ENCODE data around the gene CLK1.

- TF ChIP-seq CTCF (IDR thresholded peaks at IDR 0.05; ENCODE audit: extremely low read depth in 1 of 2, insufficient read depth in 1 of 2, low read depth in 1 of 2, low read length in 2 of 2) (no peak), POLR2AphosphoS5 (IDR thresholded peaks at IDR 0.05; ENCODE audit: insufficient read depth, low read depth, low read length) (no peak), MAX (IDR thresholded peaks at IDR 0.05; ENCODE audit: insufficient read depth, insufficient read length) (no peak), POLR2A (IDR thresholded peaks at IDR 0.05; ENCODE audit: low read depth, low read length) (no peak), EZH2 (IDR thresholded peaks at IDR 0.05; ENCODE audit: borderline replicate concordance, low read depth, low read length, severe bottlenecking) (no peak), JUN (IDR thresholded peaks at IDR 0.05; ENCODE audit: borderline replicate concordance, insufficient read depth, insufficient read length, low read depth) (no peak), GATA2 (IDR thresholded peaks at IDR 0.05; ENCODE audit: insufficient read depth, insufficient read length, low read depth, low read length) (no peak)
These were observed 35.2 kb downstream of the CLK1 start for GRCh38 chr2:200829258-200829655.

All from endothelial cell of umbilical vein (primary cell).